H1 (cell line): ENCODE data around the gene OR2AG1. TPM values are rescaled to one million over a fixed set of nuclear protein-coding genes. Genes with fewer than 3 reads are reported as not detected.

ENCODE experiments used
- SIX5 ChIP-seq: IDR thresholded peaks from 2 replicates; pipeline ENCODE4 v1.6.1; 2011; ENCODE audit warnings: mild to moderate bottlenecking, low read depth, low read length
- SUZ12 ChIP-seq: fragments of 200-600 bp; sonication (generic); IDR thresholded peaks from 2 replicates; pipeline ENCODE4 v1.6.1; 2012; ENCODE audit warnings: mild to moderate bottlenecking, inconsistent platforms, low read length, moderate library complexity, mixed read lengths
- polyA plus RNA-seq, 7 experiments: library from polyadenylated mRNA; depleted of rRNA in 3 of 7; stranded (reverse) in 5 of 7; unstranded in 2 of 7; fragments of >200 nt in 5 of 7; fragments of 200-250 nt in 2 of 7; gene quantifications; 1 replicate in 5 of 7; 2 replicates in 1 of 7; 4 replicates in 1 of 7; pipeline versions ENCODE4 v1.2.1 to v1.2.3, GENCODE V29; 2011 to 2013; ENCODE audit warnings: missing spikeins in 2 of 7, mixed read lengths in 2 of 7
- total RNA-seq: library from RNA; stranded (reverse); fragmentation: NEBNext Ultra II Directional; extraction: Animal tissue kit (Norgen Biotek cat#: 25700); gene quantifications from 2 replicates; pipeline ENCODE4 v1.2.1, GENCODE V29; 2021
- TF ChIP-seq, protein P1 (sequence below): fragments of 300-600 bp; sonication (generic); IDR thresholded peaks from 2 replicates; pipeline ENCODE4 v1.7.1; 2012; ENCODE audit warnings: low read length, moderate library complexity, mild to moderate bottlenecking, inconsistent platforms; ENCODE audit not compliant: insufficient replicate concordance
- TF ChIP-seq, protein P2 (sequence below): IDR thresholded peaks from 2 replicates; pipeline ENCODE4 v1.6.1; 2012; ENCODE audit warnings: inconsistent platforms

OR2AG1 gene
- total and polyA plus RNA-seq, 2 of the 8 experiments (the other 6 are each of a cell fraction or from before 2014, with no cell fraction given) = not detected

DNA sequence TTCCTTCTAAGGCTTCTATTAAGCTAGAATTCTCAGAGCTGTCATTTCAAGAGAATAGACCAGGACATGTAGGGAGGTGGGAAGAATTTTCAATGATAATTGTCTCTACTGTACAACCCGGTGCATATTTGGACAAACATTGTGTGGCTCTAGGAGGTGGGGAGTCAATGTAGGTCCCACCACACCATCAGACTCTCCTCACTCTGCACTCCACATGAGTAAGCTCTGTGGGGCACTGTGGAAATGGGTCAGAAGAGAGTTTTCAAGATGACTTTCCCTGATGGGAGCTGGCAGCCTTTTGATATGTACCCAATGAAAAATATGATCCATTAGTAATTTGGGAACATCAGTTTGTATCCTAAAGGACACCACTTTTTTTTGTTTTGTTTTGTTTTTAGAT, 44.2 kb upstream of the OR2AG1 start (continued):
- TF ChIP-seq, protein P1, sequence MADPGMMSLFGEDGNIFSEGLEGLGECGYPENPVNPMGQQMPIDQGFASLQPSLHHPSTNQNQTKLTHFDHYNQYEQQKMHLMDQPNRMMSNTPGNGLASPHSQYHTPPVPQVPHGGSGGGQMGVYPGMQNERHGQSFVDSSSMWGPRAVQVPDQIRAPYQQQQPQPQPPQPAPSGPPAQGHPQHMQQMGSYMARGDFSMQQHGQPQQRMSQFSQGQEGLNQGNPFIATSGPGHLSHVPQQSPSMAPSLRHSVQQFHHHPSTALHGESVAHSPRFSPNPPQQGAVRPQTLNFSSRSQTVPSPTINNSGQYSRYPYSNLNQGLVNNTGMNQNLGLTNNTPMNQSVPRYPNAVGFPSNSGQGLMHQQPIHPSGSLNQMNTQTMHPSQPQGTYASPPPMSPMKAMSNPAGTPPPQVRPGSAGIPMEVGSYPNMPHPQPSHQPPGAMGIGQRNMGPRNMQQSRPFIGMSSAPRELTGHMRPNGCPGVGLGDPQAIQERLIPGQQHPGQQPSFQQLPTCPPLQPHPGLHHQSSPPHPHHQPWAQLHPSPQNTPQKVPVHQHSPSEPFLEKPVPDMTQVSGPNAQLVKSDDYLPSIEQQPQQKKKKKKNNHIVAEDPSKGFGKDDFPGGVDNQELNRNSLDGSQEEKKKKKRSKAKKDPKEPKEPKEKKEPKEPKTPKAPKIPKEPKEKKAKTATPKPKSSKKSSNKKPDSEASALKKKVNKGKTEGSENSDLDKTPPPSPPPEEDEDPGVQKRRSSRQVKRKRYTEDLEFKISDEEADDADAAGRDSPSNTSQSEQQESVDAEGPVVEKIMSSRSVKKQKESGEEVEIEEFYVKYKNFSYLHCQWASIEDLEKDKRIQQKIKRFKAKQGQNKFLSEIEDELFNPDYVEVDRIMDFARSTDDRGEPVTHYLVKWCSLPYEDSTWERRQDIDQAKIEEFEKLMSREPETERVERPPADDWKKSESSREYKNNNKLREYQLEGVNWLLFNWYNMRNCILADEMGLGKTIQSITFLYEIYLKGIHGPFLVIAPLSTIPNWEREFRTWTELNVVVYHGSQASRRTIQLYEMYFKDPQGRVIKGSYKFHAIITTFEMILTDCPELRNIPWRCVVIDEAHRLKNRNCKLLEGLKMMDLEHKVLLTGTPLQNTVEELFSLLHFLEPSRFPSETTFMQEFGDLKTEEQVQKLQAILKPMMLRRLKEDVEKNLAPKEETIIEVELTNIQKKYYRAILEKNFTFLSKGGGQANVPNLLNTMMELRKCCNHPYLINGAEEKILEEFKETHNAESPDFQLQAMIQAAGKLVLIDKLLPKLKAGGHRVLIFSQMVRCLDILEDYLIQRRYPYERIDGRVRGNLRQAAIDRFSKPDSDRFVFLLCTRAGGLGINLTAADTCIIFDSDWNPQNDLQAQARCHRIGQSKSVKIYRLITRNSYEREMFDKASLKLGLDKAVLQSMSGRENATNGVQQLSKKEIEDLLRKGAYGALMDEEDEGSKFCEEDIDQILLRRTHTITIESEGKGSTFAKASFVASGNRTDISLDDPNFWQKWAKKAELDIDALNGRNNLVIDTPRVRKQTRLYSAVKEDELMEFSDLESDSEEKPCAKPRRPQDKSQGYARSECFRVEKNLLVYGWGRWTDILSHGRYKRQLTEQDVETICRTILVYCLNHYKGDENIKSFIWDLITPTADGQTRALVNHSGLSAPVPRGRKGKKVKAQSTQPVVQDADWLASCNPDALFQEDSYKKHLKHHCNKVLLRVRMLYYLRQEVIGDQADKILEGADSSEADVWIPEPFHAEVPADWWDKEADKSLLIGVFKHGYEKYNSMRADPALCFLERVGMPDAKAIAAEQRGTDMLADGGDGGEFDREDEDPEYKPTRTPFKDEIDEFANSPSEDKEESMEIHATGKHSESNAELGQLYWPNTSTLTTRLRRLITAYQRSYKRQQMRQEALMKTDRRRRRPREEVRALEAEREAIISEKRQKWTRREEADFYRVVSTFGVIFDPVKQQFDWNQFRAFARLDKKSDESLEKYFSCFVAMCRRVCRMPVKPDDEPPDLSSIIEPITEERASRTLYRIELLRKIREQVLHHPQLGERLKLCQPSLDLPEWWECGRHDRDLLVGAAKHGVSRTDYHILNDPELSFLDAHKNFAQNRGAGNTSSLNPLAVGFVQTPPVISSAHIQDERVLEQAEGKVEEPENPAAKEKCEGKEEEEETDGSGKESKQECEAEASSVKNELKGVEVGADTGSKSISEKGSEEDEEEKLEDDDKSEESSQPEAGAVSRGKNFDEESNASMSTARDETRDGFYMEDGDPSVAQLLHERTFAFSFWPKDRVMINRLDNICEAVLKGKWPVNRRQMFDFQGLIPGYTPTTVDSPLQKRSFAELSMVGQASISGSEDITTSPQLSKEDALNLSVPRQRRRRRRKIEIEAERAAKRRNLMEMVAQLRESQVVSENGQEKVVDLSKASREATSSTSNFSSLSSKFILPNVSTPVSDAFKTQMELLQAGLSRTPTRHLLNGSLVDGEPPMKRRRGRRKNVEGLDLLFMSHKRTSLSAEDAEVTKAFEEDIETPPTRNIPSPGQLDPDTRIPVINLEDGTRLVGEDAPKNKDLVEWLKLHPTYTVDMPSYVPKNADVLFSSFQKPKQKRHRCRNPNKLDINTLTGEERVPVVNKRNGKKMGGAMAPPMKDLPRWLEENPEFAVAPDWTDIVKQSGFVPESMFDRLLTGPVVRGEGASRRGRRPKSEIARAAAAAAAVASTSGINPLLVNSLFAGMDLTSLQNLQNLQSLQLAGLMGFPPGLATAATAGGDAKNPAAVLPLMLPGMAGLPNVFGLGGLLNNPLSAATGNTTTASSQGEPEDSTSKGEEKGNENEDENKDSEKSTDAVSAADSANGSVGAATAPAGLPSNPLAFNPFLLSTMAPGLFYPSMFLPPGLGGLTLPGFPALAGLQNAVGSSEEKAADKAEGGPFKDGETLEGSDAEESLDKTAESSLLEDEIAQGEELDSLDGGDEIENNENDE = no peak
- TF ChIP-seq, protein P2, sequence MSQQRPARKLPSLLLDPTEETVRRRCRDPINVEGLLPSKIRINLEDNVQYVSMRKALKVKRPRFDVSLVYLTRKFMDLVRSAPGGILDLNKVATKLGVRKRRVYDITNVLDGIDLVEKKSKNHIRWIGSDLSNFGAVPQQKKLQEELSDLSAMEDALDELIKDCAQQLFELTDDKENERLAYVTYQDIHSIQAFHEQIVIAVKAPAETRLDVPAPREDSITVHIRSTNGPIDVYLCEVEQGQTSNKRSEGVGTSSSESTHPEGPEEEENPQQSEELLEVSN = no peak
- no peak for TF ChIP-seq SUZ12
- TF ChIP-seq SIX5 = no peak
